K562 (cell line): ENCODE measurements around the gene ADGRD1. TPM values are rescaled to one million over a fixed set of nuclear protein-coding genes. Genes with fewer than 3 reads are reported as not detected.

Experiments used
- ATAC-seq: fragments of 200-7000 bp; cut with Tn5 transposase; 3 replicates; pipeline ENCODE4 v1.9.1; 2020; ENCODE audit warnings: moderate library complexity
- BruUV-seq: library from RNA; stranded (reverse); fragments of 400-500 nt; replicated peaks from 2 replicates; lab custom pipeline; 2021; lab: Mats Ljungman, UMichigan
- CTCF ChIA-PET: fragments of 300-600 bp; formaldehyde crosslinking; extraction: SDS; loops from one replicate; lab custom pipeline; 2021; ENCODE audit warnings: low intra/inter-chr PET ratio; lab: Yijun Ruan, JAX
- POLR2A ChIA-PET: fragments of 300-600, 350-650 bp; sonication (Branson Sonifier 250); formaldehyde crosslinking; extraction: SDS; loops from one replicate; lab custom pipeline; 2021; ENCODE audit warnings: antibody characterized with exemption, inconsistent platforms; lab: Yijun Ruan, JAX
- DNase-seq, 4 experiments: peaks; one replicate each; pipeline versions ENCODE4 v3.0.0 to v3.0.0-alpha.2; 2011 to 2018; ENCODE audit warnings: low spot score in 3 of 4, mixed read lengths in 3 of 4; ENCODE audit errors: extremely low read depth in 1 of 4
- FAIRE-seq: peaks from 2 replicates; lab custom pipeline; 2011; peaks lifted over from hg19 to GRCh38; lab: Jason Lieb, UNC
- H2AFZ ChIP-seq: 2 replicates; pipeline ENCODE4 v1.6.0; 2011; ENCODE audit warnings: low read depth, low read length, control low read depth, inconsistent platforms
- H3K27ac ChIP-seq: fragments of 200-600 bp; 3 replicates; pipeline ENCODE4 v1.8.0; 2011; ENCODE audit warnings: low read depth, mild to moderate bottlenecking, control low read depth, inconsistent platforms, low read length, moderate library complexity, mixed read lengths; ENCODE audit errors: extremely low read depth
- H3K27me3 ChIP-seq, 2 experiments: fragments of 300-600 bp in 1 of 2; 2 replicates in 1 of 2; 3 replicates in 1 of 2; pipeline versions ENCODE4 v1.6.0 to v1.8.0; 2011; ENCODE audit warnings: inconsistent platforms in 2 of 2, low read length in 2 of 2, mild to moderate bottlenecking in 1 of 2, mixed read lengths in 1 of 2, moderate library complexity in 1 of 2; ENCODE audit not compliant: control insufficient read depth in 2 of 2, insufficient read depth in 2 of 2
- H3K36me3 ChIP-seq: fragments of 300-600 bp; 3 replicates; pipeline ENCODE4 v1.8.0; 2011; ENCODE audit warnings: mild to moderate bottlenecking, low read length, inconsistent platforms; ENCODE audit not compliant: control insufficient read depth, insufficient read depth
- H3K4me1 ChIP-seq, 2 experiments: fragments of 200-600 bp in 1 of 2; replicated peaks in 1 of 2; 2 replicates in 1 of 2; 3 replicates in 1 of 2; pipeline versions ENCODE4 v1.5.1 to v1.8.0; 2011; ENCODE audit warnings: inconsistent platforms in 2 of 2, low read length in 2 of 2, mild to moderate bottlenecking in 1 of 2, mixed read lengths in 1 of 2, moderate library complexity in 1 of 2; ENCODE audit not compliant: control insufficient read depth in 2 of 2, insufficient read depth in 2 of 2
- H3K4me2 ChIP-seq: 2 replicates; pipeline ENCODE4 v1.6.1; 2011; ENCODE audit warnings: low read length, control low read depth, inconsistent platforms, mixed read lengths; ENCODE audit not compliant: insufficient read depth
- H3K4me3 ChIP-seq: fragments of 200-600 bp; sonication (generic), shearing (Covaris generic); 2 replicates; pipeline ENCODE4 v1.5.1; 2016; ENCODE audit warnings: control low read depth, inconsistent platforms
- H3K79me2 ChIP-seq: fragments of 200-600 bp; 3 replicates; pipeline ENCODE4 v1.8.0; 2011; ENCODE audit warnings: low read length, inconsistent platforms; ENCODE audit not compliant: control insufficient read depth, insufficient read depth
- H3K9ac ChIP-seq, 2 experiments: 2 replicates each; pipeline versions ENCODE4 v1.6.0 to v1.6.1; 2011; ENCODE audit warnings: low read depth in 2 of 2, low read length in 2 of 2, control low read depth in 1 of 2, inconsistent platforms in 1 of 2, mild to moderate bottlenecking in 1 of 2, mixed read lengths in 1 of 2; ENCODE audit not compliant: insufficient read depth in 1 of 2
- H3K9me1 ChIP-seq: one replicate; pipeline ENCODE4 v1.6.0; 2011; ENCODE audit warnings: inconsistent platforms, mild to moderate bottlenecking, low read length, moderate library complexity; ENCODE audit not compliant: control insufficient read depth, insufficient read depth
- H3K9me3 ChIP-seq: replicated peaks from 2 replicates; pipeline ENCODE4 v1.5.1; 2011; ENCODE audit warnings: low read depth, low read length, inconsistent platforms; ENCODE audit not compliant: control insufficient read depth, insufficient read depth
- H4K20me1 ChIP-seq: replicated peaks from 2 replicates; pipeline ENCODE4 v1.6.1; 2011; ENCODE audit warnings: low read length, inconsistent platforms, mixed read lengths; ENCODE audit not compliant: control insufficient read depth, insufficient read depth
- FOXK1 ChIP-seq: sonication (generic); formaldehyde crosslinking; IDR thresholded peaks from 2 replicates; pipeline ENCODE4 v1.8.0; 2022; ENCODE audit warnings: missing genetic modification reagents, mild to moderate bottlenecking, borderline replicate concordance
- HDAC1 ChIP-seq, 2 experiments: fragments of 450-650 bp; IDR thresholded peaks; 2 replicates each; pipeline ENCODE4 v1.6.1; 2016 to 2017; ENCODE audit warnings: inconsistent platforms in 1 of 2, mild to moderate bottlenecking in 1 of 2, moderate library complexity in 1 of 2
- POLR3A ChIP-seq: IDR thresholded peaks from 2 replicates; pipeline ENCODE4 v1.6.1; 2011; ENCODE audit warnings: borderline replicate concordance, mild to moderate bottlenecking, moderate library complexity; ENCODE audit not compliant: insufficient read length, insufficient read depth; ENCODE audit errors: extremely low read depth
- RBM25 ChIP-seq: fragments of 200-400 bp; formaldehyde crosslinking; IDR thresholded peaks from 2 replicates; pipeline ENCODE4 v1.6.1; 2018; ENCODE audit warnings: low read length, low read depth, moderate library complexity; ENCODE audit not compliant: severe bottlenecking
- SNAPC5 ChIP-seq: fragments of 250-450 bp; sonication (Bioruptor Pico); IDR thresholded peaks from 2 replicates; pipeline ENCODE4 v1.8.0; 2021; ENCODE audit warnings: moderate library complexity, mild to moderate bottlenecking, inconsistent platforms
- THRAP3 ChIP-seq: fragments of 450-650 bp; IDR thresholded peaks from 2 replicates; pipeline ENCODE4 v1.6.1; 2016; ENCODE audit warnings: mild to moderate bottlenecking, inconsistent platforms, borderline replicate concordance
- ZNF316 ChIP-seq: fragments of 450-650 bp; IDR thresholded peaks from 2 replicates; pipeline ENCODE4 v1.6.1; 2016
- WGBS: fragments of 100-300 bp; shearing (Covaris generic); methylation state at CpG from one replicate; pipeline ENCODE4 v1.1.6; 2016; ENCODE audit warnings: low coverage, mixed read lengths; ENCODE audit not compliant: insufficient coverage; ENCODE audit errors: missing lambda C conversion rate; 5-methylcytosine and 5-hydroxymethylcytosine counted together
- in situ Hi-C: fragments of 300-500 bp; cut with MboI; formaldehyde crosslinking; loops from 4 replicates; pipeline ENCODE4 v1.15.0; 2018; ENCODE audit warnings: inconsistent platforms, mixed read lengths
- intact Hi-C: fragments of 100-400 bp; cut with micrococcal nuclease; formaldehyde crosslinking; loops from 2 replicates; pipeline ENCODE4 v1.14.2; 2022
- polyA plus RNA-seq, 8 experiments: library from polyadenylated mRNA; depleted of rRNA in 4 of 8; stranded (reverse) in 5 of 8; unstranded in 3 of 8; fragments of >200 nt; fragmentation: Nextera tagmentation in 2 of 8; fragmentation: Illumina TruSeq in 1 of 8; extraction: Ambion mirVana in 2 of 8; extraction: Trizol in 1 of 8; gene quantifications; 2 replicates each; pipeline versions ENCODE4 v1.2.1 to v1.2.3, GENCODE V29; 2011 to 2014; ENCODE audit warnings: inconsistent platforms in 1 of 8, missing spikeins in 1 of 8
- total RNA-seq, 7 experiments: library from RNA; depleted of rRNA in 6 of 7; stranded (reverse); fragments of >200 nt in 6 of 7; fragmentation: Illumina TruSeq in 2 of 7; extraction: Trizol in 2 of 7; gene quantifications; 2 replicates each; pipeline versions ENCODE4 v1.2.1 to v1.2.3, GENCODE V29; 2011 to 2021; ENCODE audit warnings: low replicate concordance in 1 of 7
- TF ChIP-seq, protein P1 (sequence below): fragments of 200-800 bp; sonication (Bioruptor generic); IDR thresholded peaks from 2 replicates; pipeline ENCODE4 v1.6.1; 2016; ENCODE audit warnings: missing genetic modification characterization, missing compliant biosample characterization

Gene ADGRD1
- total and polyA plus RNA-seq, 9 of the 15 experiments (the other 6 are each of a cell fraction or from before 2014, with no cell fraction given), result 1.7 to 11.7 (median 3.3) TPM

- WGBS, result 4% methylated on average over 3 of the region's 3 CpGs
- CTCF ChIA-PET, result no interaction called here
- H3K27ac ChIP-seq, result no peak overlapping the region
- no peak overlapping the region for H3K4me2 ChIP-seq
- TF ChIP-seq THRAP3 (no peak), ZNF316 (peak; percentile 41)
- in situ Hi-C loops (no loop called here), intact Hi-C loops (no loop called here)
- H3K4me1 ChIP-seq, result peaks cover 0 to 9% of the 10 kb centered on the region in 2 experiments; a peak in 2 of 5 replicates
- BruUV-seq, result no TSS peak
- ATAC-seq (no peak), FAIRE-seq (peak; percentile 6), DNase-seq (no peak)
- no peaks in the 10 kb centered on the region for H3K36me3 ChIP-seq
- H3K27me3 ChIP-seq, result peaks cover 10 to 43% of the 10 kb centered on the region in 2 experiments; a peak in 4 of 5 replicates
- no peaks in the 10 kb centered on the region for H3K79me2 ChIP-seq
- POLR2A ChIA-PET, result no interaction called here
- H3K9me1 ChIP-seq, result no peaks in the 10 kb centered on the region
- no peak overlapping the region for H3K9ac ChIP-seq
- no peak overlapping the region for H3K4me3 ChIP-seq
- peaks cover 16% of the 10 kb centered on the region for H4K20me1 ChIP-seq
- no peak overlapping the region for H2AFZ ChIP-seq
- H3K9me3 ChIP-seq, result no peaks in the 10 kb centered on the region
These were observed 109.7 kb downstream of the ADGRD1 start for GRCh38 chr12:131063413-131063812.

DNA sequence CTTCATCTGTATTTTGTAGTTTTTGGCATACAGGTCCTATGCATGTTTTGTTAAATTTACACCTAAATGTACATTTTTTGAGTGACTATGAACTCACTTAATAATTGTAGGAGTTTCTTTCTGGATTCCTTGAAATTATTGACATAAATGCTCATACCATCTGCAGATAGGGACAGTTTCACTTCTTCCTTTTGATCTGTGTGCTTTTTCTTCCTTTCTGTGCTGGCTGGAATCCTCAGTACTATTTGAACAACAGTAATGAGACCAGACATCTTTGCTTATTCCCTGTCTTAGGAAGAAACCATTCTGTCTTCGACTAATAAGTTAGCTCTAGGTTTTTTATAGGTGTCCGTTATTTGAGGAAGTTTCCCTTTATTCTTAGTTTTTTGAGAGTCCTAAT, 110.3 kb downstream of the ADGRD1 start:
- Histone ChIP-seq H3K9me1 (no peaks in the 10 kb centered on the region), H3K27me3 (peaks cover 10 to 43% of the 10 kb centered on the region in 2 experiments; a peak in 4 of 5 replicates), H2AFZ (no peak overlapping the region), H3K27ac (no peak overlapping the region), H3K9ac (no peak overlapping the region), H4K20me1 (peaks cover 16% of the 10 kb centered on the region), H3K4me1 (peaks cover 0 to 9% of the 10 kb centered on the region in 2 experiments; a peak in 2 of 5 replicates), H3K79me2 (no peaks in the 10 kb centered on the region), H3K9me3 (no peaks in the 10 kb centered on the region), H3K4me3 (no peak overlapping the region), H3K4me2 (no peak overlapping the region), H3K36me3 (no peaks in the 10 kb centered on the region)
- DNase-seq (no peak), FAIRE-seq (no peak), ATAC-seq (no peak)
- CTCF ChIA-PET, result no interaction called here
- no TSS peak for BruUV-seq
- intact Hi-C loops (no loop called here), in situ Hi-C loops (no loop called here)
- POLR2A ChIA-PET, result interaction anchor here (1.2 kb wide), 1 partner anchor 8 kb away, joined by 3 read pairs; no protein-coding TSS in a partner anchor
- 9% methylated on average over 2 of the region's 2 CpGs for WGBS
- TF ChIP-seq HDAC1 (IDR thresholded peaks at IDR 0.05) (no peak), RBM25 (no peak), POLR3A (no peak), FOXK1 (CRISPR knock-in tag) (no peak), SNAPC5 (CRISPR knock-in tag) (no peak)
- TF ChIP-seq, protein P1, sequence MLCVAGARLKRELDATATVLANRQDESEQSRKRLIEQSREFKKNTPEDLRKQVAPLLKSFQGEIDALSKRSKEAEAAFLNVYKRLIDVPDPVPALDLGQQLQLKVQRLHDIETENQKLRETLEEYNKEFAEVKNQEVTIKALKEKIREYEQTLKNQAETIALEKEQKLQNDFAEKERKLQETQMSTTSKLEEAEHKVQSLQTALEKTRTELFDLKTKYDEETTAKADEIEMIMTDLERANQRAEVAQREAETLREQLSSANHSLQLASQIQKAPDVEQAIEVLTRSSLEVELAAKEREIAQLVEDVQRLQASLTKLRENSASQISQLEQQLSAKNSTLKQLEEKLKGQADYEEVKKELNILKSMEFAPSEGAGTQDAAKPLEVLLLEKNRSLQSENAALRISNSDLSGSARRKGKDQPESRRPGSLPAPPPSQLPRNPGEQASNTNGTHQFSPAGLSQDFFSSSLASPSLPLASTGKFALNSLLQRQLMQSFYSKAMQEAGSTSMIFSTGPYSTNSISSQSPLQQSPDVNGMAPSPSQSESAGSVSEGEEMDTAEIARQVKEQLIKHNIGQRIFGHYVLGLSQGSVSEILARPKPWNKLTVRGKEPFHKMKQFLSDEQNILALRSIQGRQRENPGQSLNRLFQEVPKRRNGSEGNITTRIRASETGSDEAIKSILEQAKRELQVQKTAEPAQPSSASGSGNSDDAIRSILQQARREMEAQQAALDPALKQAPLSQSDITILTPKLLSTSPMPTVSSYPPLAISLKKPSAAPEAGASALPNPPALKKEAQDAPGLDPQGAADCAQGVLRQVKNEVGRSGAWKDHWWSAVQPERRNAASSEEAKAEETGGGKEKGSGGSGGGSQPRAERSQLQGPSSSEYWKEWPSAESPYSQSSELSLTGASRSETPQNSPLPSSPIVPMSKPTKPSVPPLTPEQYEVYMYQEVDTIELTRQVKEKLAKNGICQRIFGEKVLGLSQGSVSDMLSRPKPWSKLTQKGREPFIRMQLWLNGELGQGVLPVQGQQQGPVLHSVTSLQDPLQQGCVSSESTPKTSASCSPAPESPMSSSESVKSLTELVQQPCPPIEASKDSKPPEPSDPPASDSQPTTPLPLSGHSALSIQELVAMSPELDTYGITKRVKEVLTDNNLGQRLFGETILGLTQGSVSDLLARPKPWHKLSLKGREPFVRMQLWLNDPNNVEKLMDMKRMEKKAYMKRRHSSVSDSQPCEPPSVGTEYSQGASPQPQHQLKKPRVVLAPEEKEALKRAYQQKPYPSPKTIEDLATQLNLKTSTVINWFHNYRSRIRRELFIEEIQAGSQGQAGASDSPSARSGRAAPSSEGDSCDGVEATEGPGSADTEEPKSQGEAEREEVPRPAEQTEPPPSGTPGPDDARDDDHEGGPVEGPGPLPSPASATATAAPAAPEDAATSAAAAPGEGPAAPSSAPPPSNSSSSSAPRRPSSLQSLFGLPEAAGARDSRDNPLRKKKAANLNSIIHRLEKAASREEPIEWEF (CRISPR knock-in tag), result no peak
